HepG2 (cell line): ENCODE measurements around the gene PGS1. TPM values are rescaled to one million over a fixed set of nuclear protein-coding genes. Genes with fewer than 3 reads are reported as not detected.

ENCODE experiments used
- BCL6 ChIP-seq: IDR thresholded peaks from 2 replicates; pipeline ENCODE4 v1.6.1; 2016; ENCODE audit warnings: missing genetic modification reagents, missing compliant biosample characterization
- HBP1 ChIP-seq: IDR thresholded peaks from 2 replicates; pipeline ENCODE4 v1.6.1; 2016; ENCODE audit warnings: low read depth, control low read depth
- HHEX ChIP-seq: IDR thresholded peaks from 2 replicates; pipeline ENCODE4 v1.6.1; 2016; ENCODE audit warnings: control low read depth
- PRDM10 ChIP-seq: sonication (generic); formaldehyde crosslinking; IDR thresholded peaks from 2 replicates; pipeline ENCODE4 v1.4.0; 2020; ENCODE audit warnings: low read depth, missing genetic modification reagents
- RARA ChIP-seq: IDR thresholded peaks from 2 replicates; pipeline ENCODE4 v1.6.1; 2016; ENCODE audit warnings: missing genetic modification reagents, missing compliant biosample characterization
- SOX13 ChIP-seq, 3 experiments: fragments of 450-650 bp in 1 of 3; sonication (generic) in 1 of 3; formaldehyde crosslinking in 1 of 3; IDR thresholded peaks in 2 of 3; conservative IDR thresholded peaks in 1 of 3; 2 replicates each; pipeline versions ENCODE4 v1.5.0 to v1.6.1; 2016 to 2020; ENCODE audit warnings: antibody characterized with exemption in 1 of 3, mild to moderate bottlenecking in 1 of 3, missing compliant biosample characterization in 1 of 3, missing genetic modification reagents in 1 of 3, moderate library complexity in 1 of 3
- ZFX ChIP-seq: sonication (generic); formaldehyde crosslinking; IDR thresholded peaks from 2 replicates; pipeline ENCODE4 v1.4.0; 2020; ENCODE audit warnings: mild to moderate bottlenecking, low read depth, missing genetic modification reagents, moderate library complexity
- polyA plus RNA-seq, 8 experiments: library from polyadenylated mRNA; depleted of rRNA in 3 of 8; stranded (reverse) in 7 of 8; unstranded in 1 of 8; fragments of >200 nt; fragmentation: Illumina TruSeq in 4 of 8; extraction: Trizol in 4 of 8; gene quantifications; 2 replicates each; pipeline versions ENCODE4 v1.2.1 to v1.2.3, GENCODE V29; 2011 to 2016; ENCODE audit warnings: low read depth in 4 of 8, missing spikeins in 1 of 8, mixed read lengths in 1 of 8; ENCODE audit not compliant: insufficient read depth in 1 of 8
- total RNA-seq, 5 experiments: library from RNA; depleted of rRNA; stranded (reverse); fragments of >200 nt; fragmentation: Illumina TruSeq; extraction: Trizol; gene quantifications; 2 replicates each; pipeline ENCODE4 v1.2.3, GENCODE V29; 2016; ENCODE audit warnings: low read depth in 1 of 5

Gene PGS1
- total and polyA plus RNA-seq, 2 of the 13 experiments (the other 11 are each of a cell fraction or from before 2014, with no cell fraction given), result 25.9 to 31.5 TPM

DNA sequence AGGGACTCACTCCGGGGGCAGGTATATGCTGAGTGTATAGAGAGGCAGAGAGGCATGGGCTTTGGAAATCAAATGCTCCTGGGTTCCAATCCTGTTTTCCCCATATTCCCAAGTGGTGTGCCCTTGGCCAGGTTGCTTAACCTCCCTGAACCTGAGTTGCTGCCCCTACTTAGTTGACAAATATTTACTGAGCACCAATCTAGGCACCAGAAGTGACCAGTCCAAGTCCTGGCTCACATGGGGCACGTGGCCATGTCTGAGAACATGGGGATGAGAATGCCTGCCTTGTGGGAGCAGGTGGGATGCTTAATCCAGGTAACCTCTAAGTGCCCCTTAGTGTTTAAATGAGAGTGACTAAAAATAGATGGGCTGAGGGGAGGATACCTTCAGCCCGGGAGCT lies 22.7 kb upstream of the PGS1 start (continued):
- TF ChIP-seq HHEX, result peak; percentile 44
- no peak for TF ChIP-seq SOX13 (IDR thresholded peaks at IDR 0.05)
- peak in 1 of 2 experiments; percentile 18; a peak in 1 of 4 replicates for TF ChIP-seq SOX13 (CRISPR knock-in tag; conservative IDR thresholded peaks at IDR 0.05 in 1 of 2, IDR thresholded peaks at IDR 0.05 in 1 of 2)
- TF ChIP-seq RARA (CRISPR knock-in tag), result peak; percentile 59
- TF ChIP-seq BCL6, result peak; percentile 55; the same call in 1 of the 2 replicates
- 0 out of 2 replicates have a peak, but pooled peaks have one; percentile 20 for TF ChIP-seq HBP1 (CRISPR knock-in tag)
- TF ChIP-seq ZFX (CRISPR knock-in tag), result no peak
- TF ChIP-seq PRDM10 (CRISPR knock-in tag), result 0 out of 2 replicates have a peak, but pooled peaks have one; percentile 7
